HG02852 (cell line): ENCODE measurements around the gene OXLD1.
"Not testable (repeated sequence)": the region's sequence is repeated elsewhere in the genome, so short reads cannot be mapped to it uniquely, and the experiment has no call there.

Experiments
- ATAC-seq: cut with Tn5 transposase; IDR thresholded peaks from one replicate; pipeline ENCODE4 v1.9.1; 2021; ENCODE audit warnings: mild to moderate bottlenecking, moderate library complexity; ENCODE audit not compliant: unreplicated experiment

Gene OXLD1

DNA sequence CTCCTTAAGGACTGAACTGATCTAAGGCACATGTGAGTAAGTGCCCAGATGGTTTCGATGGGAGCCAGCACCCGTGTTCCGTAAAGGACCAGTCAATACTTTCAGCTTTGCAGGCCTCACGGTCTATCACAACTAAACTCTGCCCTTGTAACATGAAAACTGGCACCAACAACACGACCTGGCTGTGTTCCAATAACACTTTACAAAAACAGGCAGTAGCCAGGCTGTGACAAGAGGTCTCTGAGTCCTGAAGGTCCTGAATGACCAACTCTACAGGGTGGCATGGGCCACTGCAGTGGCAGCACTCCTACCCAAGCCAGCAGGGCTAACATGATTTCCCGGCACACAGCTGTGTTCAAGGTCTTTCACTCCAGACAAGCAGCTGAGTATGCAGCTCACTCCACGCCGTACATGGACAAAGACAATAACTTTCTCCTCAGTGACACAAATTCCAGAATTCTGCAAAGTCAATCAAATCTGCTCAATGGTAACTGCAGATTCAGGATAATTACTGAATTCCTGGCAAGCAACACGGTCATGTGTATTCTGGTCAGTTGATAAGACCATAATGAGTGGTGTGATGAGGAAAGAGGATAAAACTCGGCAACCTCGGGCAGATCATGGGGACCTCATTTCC is 44.8 kb downstream of the OXLD1 start:
- ATAC-seq: no peak

DNA sequence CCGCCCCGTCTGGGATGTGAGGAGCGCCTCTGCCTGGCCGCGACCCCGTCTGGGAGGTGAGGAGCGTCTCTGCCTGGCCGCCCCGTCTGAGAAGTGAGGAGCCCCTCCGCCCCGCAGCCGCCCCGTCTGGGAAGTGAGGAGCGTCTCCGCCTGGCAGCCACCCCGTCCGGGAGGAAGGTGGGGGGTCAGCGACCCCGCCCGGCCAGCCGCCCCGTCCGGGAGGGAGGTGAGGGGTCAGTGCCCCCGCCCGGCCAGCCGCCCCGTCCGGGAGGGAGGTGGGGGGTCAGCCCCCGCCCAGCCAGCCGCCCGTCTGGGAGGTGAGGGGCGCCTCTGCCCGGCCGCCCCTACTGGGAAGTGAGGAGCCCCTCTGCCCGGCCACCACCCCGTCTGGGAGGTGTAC is 48.1 kb downstream of the OXLD1 start:
- not testable (repeated sequence) for ATAC-seq

DNA sequence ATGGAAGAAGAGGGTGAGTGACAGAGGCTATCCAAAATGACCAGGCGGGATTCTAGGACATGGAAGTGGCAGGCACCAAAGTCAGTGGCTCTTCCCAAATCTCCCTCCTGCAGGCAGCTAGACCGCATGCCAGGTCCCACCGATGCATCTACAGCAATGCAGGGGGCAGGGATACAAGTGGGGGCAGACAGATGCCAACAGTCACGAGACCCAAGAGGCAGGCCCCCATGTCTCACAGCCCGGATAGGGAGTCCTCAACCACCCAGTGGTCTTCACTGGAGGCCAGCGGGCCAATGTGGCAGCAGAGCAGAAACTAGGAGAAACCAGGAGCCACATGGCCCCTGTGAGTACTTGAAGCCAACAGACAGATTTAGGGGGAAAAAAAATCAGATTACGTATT is 49.5 kb downstream of the OXLD1 start:
- no peak for ATAC-seq

DNA sequence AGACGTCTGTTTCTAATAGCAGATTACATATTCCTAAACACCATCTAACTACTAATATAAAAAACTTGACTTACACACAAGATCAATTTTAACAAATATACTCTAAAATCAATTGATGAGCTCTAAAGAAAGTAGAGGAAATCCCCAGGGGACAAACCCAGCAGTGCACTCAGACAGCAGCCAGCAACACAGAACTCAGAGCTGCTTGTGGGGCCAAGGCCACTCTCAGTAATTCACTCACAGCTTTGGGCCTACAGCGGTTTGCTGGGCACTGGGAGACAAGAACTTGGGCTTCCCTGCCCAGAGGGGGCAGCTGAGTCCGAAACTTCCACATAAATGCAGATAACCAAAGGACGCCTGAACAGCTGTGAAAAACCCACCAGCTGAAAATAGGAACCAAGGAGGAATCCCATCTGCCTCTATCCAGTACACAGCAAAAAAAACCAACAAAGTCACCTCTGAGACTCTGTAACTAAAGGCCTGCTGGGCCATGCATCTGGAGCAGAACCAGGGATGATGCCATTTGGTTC is 50.9 kb downstream of the OXLD1 start:
- no peak for ATAC-seq
